Hindlimb muscle (tissue), 1 donor: Measurements from ENCODE around the gene DGKD. TPM values are rescaled to one million over a fixed set of nuclear protein-coding genes. Genes with fewer than 3 reads are reported as not detected.

ENCODE experiments used
- DNase-seq: peaks from one replicate; pipeline ENCODE4 v3.0.0-alpha.2; 2013
- polyA plus RNA-seq: library from polyadenylated mRNA; unstranded; fragments of 120-200 nt; gene quantifications from one replicate; pipeline ENCODE4 v1.2.1, GENCODE V29; 2013; ENCODE audit not compliant: insufficient read length

Gene DGKD
- polyA plus RNA-seq, 1 donor, result 26.1 TPM

GRCh38 chr2:233430651-233431050 lies 76.4 kb downstream of the DGKD start:
- no peak for DNase-seq

GRCh38 chr2:233433029-233433428 lies 78.7 kb downstream of the DGKD start:
- no peak for DNase-seq

GRCh38 chr2:233433794-233434193 lies 79.5 kb downstream of the DGKD start:
- no peak for DNase-seq

- DNase-seq, result no peak
Observed at GRCh38 chr2:233434666-233435330, 80.5 kb downstream of the DGKD start.

GRCh38 chr2:233435436-233436190 lies 81.3 kb downstream of the DGKD start:
- no peak for DNase-seq

GRCh38 chr2:233436191-233436581 lies 81.9 kb downstream of the DGKD start:
- DNase-seq, result no peak

- no peak for DNase-seq
Observed at GRCh38 chr2:233436691-233437438, 82.6 kb downstream of the DGKD start.

GRCh38 chr2:233437439-233437955 lies 83.2 kb downstream of the DGKD start:
- no peak for DNase-seq

- no peak for DNase-seq
Observed at GRCh38 chr2:233438573-233439147, 84.4 kb downstream of the DGKD start.

- no peak for DNase-seq
Observed at GRCh38 chr2:233439191-233439590, 84.9 kb downstream of the DGKD start.

- DNase-seq, result no peak
Observed at GRCh38 chr2:233440314-233440713, 86.0 kb downstream of the DGKD start.

GRCh38 chr2:233440714-233441113 lies 86.4 kb downstream of the DGKD start:
- no peak for DNase-seq

- DNase-seq, result no peak
Observed at GRCh38 chr2:233441161-233442027, 87.1 kb downstream of the DGKD start.

GRCh38 chr2:233442028-233442310 lies 87.7 kb downstream of the DGKD start:
- no peak for DNase-seq

- peak; percentile 84 for DNase-seq
Observed at GRCh38 chr2:233443511-233444183, 89.4 kb downstream of the DGKD start.

- DNase-seq, result no peak
Observed at GRCh38 chr2:233444501-233444900, 90.2 kb downstream of the DGKD start.

GRCh38 chr2:233445152-233445830 lies 91.0 kb downstream of the DGKD start:
- DNase-seq, result no peak

- no peak for DNase-seq
Observed at GRCh38 chr2:233446121-233446520, 91.8 kb downstream of the DGKD start.

- DNase-seq, result no peak
Observed at GRCh38 chr2:233446606-233447305, 92.5 kb downstream of the DGKD start.

- DNase-seq, result no peak
Observed at GRCh38 chr2:233447506-233448219, 93.4 kb downstream of the DGKD start.
